GM19452 (cell line): ENCODE data around the gene HAND1.
A peak's percentile ranks its signal among the peaks of the same experiment; 100 is the strongest.

Experiments
- ATAC-seq: cut with Tn5 transposase; IDR thresholded peaks from one replicate; pipeline ENCODE4 v1.9.1; 2021; ENCODE audit not compliant: unreplicated experiment

Gene HAND1

DNA sequence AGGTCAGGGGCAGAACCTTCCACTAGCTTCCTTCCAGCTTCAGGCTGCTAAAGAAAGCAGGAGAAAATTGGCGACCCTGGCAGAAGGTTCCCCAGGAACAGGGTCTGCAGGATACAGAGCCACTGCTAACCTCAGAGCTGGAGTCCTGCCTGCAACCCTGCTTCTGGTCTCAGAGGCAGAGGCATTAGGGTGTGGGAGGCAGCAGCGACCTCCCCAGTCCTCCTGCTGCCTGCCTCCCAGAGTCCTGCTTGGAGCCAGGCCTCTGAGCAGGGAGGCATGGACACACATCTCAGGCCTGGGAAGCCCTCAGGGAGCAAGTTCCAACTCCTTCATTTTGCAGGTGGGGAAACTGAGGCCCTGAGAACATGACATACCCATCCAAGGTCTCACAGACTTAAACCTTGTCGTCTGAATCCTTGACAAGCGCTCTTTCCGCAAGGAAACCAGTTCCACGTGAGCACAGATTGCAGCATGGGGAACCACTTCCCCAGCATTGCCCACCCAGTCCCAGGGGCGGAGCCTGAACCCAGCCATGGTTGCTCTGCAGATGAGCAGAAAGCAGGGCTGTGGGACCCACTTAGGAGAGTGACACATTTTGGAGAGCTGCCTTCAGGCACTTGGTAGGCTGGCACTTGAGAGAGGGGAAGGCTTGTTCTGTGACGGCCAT is 28.2 kb upstream of the HAND1 start:
- no peak for ATAC-seq

DNA sequence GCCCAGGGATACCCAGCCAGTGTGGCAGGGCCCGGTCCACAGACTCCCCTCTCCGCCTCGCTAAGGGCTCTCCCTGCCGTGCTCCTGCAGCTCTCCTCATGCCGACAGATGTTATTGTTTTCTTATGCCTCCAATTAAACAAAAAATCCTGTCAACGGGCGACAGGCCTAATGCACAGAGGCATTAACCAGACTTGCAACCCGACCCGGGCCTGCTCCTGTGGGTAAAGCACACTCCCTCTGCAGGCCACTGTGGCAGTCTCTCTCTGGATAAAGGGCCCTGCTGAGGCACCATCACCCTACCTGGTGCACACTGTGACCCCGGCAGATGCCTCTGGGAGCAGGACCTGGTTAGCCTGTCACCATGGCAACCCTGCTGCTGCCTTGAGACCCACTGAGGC is 27.5 kb upstream of the HAND1 start:
- no peak for ATAC-seq

- ATAC-seq = no peak
Measured at GRCh38 chr5:154503698-154504039, 25.6 kb upstream of the HAND1 start.

DNA sequence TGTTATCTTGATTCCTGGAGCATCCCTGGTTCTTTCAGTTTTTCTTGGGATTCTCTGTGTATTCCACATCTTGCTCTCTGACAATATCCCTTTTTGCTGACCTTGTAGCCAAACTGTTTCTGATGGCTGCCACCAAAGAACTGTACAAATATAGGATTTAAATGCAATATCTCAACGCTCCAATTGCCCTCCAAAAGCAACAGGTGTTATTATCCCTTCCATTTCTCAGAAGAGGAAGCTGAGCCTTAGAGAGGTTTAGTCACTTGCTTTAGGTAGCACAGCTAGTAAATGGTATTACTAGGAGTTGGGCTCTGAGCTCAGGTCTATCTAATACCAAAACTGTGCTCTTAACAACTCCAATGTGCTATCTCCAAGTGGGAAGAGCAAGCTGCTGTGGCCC is 24.2 kb upstream of the HAND1 start:
- no peak for ATAC-seq

- ATAC-seq = no peak
Measured at GRCh38 chr5:154501566-154501965, 23.5 kb upstream of the HAND1 start.

GRCh38 chr5:154498994-154499393 is 21.0 kb upstream of the HAND1 start:
- ATAC-seq = no peak

- no peak for ATAC-seq
Measured at GRCh38 chr5:154498591-154498990, 20.6 kb upstream of the HAND1 start.

DNA sequence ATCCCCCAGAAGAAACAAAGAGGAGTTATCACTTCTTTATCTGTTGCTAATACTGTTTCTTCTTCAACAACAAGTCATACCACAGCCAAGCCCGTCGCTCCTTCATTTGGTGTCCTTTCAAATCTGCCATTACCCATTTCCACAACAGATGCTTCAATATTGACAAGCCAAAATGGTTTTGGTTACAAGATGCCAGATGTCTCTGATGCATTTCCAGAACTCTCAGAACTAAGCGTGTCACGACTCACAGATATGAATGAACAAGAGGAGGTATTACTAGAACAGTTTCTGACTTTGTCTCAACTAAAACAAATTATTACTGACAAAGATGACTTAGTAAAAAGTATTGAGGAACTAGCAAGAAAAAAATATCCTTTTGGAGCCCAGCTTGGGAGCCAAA is 16.0 kb upstream of the HAND1 start:
- ATAC-seq = no peak

DNA sequence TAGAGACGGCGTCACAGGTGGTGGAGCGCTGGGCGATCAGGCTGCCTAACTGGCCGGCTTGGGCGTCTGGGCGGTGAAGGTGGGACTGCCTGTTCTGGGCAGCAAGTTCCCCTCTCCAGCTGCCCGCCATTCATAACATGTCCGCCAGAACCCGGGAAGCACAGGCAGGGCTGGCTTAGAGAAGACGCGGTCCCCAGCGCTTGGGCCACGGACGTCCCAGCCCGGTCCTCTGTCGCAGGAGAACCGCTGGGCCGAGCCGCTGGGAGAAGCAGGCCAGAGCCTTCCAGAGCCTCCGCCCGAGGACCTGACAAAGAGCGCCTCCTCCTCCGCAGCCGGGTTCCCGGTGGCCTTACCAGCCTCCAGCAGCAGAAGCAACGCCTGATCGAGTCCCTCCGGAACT is 15.2 kb upstream of the HAND1 start:
- ATAC-seq = no peak

GRCh38 chr5:154491941-154492340 is 13.9 kb upstream of the HAND1 start:
- no peak for ATAC-seq

GRCh38 chr5:154487541-154487940 is 9.5 kb upstream of the HAND1 start:
- ATAC-seq = peak; percentile 99

- ATAC-seq = no peak
Measured at GRCh38 chr5:154486427-154486866, 8.4 kb upstream of the HAND1 start.

GRCh38 chr5:154485850-154486426 is 7.9 kb upstream of the HAND1 start:
- no peak for ATAC-seq

GRCh38 chr5:154485096-154485491 is 7.1 kb upstream of the HAND1 start:
- ATAC-seq = no peak

GRCh38 chr5:154484393-154485095 is 6.5 kb upstream of the HAND1 start:
- no peak for ATAC-seq

DNA sequence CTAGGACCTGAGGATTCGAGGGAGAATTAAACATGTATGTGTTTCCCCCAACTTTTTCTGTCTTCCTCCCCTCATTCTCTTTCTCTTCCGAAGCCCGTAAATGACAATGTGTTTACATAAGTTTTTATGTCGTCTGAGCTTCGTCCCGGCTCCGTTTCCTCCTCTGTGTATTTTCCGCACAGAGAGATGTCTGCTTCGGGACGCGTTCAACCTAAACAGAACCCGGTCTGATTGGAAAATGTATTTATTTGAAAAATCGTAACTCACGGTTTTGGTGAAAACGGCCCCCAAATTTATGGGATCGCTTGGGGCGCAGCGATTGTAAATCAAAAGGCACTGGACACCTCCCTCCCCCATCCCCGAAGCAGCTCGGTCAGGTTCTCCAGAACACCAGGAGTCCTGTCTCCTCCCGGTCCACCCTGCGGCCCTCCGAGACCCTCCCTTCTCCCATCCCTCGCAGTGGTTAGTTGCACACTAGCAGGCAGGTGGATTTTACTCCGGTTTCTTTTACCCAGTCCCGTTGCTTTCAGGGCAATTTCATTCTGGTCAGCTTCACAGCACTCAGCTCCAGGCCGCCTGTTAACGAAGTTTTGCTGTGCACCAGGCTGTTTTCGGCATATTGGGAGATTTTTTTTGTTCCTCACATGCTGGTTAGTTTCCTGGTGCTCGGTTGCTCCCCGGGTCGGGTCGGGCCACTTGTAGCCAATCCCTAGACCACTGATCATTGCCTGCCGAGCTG is 5.8 kb upstream of the HAND1 start:
- no peak for ATAC-seq

DNA sequence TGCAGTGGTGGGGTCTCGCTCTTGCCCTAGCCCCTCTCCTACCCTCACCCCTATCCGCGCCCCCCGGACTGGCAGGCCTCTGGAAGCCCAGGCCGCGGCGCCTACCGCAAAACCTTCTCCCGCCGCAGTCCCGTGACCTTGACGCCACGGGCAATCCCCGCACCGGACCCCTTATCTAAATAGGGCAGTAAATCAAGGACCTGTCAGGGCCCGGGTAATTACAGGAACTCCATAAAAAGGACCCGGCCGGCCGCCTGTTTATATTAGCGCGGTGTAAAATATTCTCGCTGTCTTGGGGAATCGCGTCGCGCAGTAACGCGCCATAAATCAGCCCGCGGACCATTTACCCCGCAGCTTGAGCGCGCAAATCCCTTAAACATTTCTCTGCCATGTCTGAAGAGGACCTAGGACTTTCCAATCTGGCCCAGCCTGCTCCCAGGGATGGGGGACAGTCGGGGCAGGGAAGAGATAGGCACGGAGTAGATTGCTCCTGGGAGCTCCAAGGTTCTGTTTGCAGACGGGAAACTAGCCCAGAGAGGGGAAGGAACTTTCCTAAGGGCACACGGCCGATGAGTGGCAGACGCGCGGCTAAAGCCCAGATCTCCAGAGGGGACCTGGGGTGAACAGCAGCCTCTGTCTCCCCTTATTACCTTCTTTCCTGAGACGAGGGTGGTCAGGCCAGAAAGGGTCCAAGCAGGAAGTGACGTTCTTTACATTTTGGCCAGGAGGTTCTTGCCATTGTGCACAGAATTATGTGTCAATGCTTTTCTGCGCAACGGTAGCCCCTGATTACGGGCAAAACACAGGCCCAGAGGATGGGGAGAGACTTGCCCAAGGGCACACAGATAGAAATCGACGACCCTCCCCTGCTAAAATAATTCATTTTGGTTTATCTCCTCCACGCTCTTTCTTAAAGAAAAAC is 4.8 kb upstream of the HAND1 start:
- ATAC-seq = no peak

- ATAC-seq = no peak
Measured at GRCh38 chr5:154481584-154482381, 3.8 kb upstream of the HAND1 start.

DNA sequence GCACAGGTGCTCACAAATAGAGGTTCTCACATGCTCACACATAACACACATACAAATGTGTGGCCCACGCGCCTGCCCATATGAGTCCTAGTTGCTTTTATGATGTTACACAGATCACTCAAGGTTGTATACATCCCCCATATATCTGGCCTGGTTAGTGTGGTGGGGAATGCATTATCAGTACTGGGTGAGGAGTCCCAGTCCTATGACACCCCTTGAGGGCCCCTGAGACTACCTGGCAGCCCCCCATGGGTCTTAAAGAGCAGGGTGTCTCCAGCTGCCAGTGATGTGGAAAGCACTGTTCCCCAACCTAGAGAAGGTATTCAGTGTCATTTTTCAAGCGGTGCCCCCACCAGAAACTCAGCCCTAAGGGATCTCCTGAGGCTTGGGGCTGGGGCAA is 2.8 kb upstream of the HAND1 start:
- no peak for ATAC-seq
